ENCODE measurements around the gene ANTXR1.

ANTXR1 gene

DNA sequence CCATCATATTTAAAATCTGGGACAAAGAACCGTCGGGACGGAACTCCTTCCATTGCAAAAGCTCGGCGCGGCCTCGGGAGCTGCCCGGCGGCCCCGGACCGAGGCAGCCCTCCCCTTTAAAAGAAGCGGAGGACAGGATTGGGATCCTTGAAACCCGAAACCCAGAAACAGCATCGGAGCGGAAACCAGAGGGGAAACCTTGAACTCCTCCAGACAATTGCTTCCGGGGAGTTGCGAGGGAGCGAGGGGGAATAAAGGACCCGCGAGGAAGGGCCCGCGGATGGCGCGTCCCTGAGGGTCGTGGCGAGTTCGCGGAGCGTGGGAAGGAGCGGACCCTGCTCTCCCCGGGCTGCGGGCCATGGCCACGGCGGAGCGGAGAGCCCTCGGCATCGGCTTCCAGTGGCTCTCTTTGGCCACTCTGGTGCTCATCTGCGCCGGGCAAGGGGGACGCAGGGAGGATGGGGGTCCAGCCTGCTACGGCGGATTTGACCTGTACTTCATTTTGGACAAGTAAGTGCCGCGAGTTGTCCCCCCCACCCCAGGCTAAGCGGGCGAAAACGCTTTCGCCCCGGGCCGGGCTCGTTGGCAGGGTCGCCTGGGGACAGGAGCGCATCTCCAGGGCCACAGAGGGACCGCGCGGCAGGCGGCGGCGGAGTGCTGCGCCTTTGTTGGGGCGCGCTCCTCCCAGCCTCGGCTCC, at the start of gene ANTXR1:
ANTXR1 (plus strand) TSS at position 38 of the 698 bp plus-strand sequence; CDS start at position 359, 321 bp downstream.
- peak; percentile 9 for DNase-seq

DNA sequence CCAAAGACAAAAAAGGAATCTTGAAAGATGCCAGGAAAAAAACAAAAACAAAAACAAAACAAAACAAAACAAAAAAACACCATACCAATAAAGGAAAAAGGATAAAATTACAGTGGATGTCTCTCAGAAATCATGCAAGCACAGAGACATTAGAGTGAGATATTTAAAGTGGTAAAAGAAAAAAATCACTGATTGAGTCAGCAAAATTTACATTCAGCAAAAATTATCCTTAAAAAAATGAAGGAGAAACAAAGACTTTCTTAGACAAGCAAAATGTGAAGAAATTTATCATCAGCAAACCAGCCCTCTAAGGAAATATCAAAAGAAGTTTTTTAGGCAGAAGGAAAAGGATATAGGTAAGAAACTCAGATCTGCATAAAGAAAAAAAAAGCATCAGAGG, 48.7 kb upstream of the ANTXR1 start:
- DNase-seq = no peak

DNA sequence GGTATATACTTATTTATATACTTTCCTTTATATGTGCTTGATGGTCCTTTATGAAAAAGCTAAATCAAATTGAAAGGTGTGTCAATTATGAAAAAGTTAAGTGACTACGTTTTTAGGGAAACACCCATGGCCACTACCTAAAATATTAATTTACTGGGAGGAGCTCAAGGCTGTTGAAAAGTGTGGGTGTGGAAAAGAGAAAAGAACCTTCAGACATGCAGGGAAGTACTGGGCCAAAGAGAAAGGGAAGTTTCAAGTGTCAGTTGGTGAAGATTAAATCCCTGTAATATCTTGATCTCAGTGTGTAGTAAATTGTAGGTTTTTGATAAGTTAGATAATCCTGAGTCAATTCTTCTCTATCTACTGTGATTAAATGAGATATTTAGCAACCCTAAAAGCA, 44.8 kb upstream of the ANTXR1 start:
- DNase-seq = peak; percentile 15

DNA sequence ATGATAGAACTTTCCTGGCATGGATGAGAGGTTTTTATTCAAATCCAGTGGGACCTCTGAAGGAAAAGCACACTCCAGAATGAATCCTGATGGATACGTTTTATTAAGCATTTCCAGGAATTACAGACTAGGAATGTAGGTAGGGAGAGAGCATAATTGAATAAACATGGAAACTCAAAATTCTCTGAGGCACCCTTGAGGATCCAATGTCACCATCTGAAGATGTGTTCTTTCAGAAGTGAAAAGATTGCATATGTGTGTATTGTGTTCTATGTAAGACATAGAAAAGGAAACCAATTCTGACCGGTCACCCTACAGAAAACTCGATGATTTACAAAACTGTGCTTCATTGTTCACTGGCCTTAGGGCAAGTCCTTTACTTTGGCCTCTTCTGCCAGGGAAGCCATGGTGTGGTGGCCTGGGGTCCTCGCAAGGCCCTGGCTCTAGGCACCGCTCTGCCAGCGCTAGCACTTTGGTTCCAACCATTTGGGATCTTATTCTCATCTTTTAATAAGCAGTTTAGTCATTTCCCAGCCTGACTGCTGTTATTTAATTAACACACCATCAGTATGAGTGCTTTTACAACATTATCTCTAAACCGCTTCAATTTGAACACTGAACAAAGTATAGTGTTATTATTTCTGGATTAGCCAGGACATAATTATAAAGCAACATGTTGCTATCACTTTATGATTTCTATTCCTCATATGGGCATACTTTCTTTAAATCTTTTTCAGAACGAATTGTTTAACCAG, 43.1 kb upstream of the ANTXR1 start:
- DNase-seq = no peak

DNA sequence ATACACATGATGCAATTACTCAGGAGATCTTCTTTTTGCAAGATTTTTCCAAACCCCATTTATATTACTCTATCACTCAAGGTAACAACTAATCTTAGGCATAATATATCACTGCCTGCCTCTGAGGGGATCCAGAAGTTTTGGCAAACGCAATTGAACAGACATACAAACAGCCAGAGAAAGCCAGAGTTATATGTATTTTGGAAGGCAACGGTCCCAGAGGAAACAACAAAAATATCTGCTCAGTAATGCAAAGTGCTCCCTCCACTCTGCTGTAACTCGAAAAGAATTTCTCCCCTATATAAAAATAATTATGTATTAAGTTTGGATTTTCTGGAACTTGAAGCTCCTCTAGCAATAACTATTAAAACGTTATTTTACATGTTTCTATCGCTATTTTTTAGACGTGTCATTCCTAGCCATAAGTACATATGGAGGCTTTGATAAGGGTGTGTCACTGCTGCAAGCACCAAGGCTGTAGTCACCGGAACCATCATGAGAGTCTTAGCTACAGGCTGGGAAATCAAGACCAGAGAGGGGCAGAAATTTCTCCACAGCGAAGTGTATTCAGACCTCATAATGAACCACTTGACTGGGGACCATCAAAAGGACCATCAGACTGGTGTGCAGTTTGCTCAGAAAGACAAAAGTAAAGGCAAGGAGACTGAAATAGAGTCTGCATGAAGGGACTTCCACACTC, 42.3 kb upstream of the ANTXR1 start:
- DNase-seq = no peak

DNA sequence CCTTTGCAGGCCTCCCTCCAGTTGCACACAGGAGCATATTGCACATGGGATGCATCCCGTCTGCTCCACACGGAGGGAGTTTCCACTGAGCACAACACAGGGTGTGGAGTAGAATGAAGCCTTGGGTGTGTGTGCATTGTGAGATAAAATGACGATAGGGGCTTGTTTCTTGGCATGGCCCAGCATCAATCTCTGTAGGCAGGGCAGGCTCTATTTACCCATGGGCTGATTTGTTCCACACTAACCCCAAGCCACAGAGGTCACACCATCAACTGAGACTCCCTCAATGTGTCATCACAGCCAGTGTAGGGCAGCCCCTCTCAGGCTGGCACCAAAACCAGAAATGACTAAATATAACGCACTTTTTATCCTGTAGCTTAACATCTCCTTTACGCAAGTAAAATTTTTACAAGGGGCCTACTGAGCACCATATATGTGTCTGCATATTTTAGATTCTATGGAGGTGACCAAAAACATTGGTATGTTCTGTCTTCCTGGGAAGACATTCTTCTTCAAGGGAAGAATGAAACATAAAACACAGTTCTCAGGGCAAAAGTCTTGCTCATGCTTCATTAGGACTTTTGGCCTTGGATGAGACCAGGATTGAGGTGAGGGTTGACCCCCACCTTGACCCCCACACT, 41.3 kb upstream of the ANTXR1 start:
- no peak for DNase-seq

DNA sequence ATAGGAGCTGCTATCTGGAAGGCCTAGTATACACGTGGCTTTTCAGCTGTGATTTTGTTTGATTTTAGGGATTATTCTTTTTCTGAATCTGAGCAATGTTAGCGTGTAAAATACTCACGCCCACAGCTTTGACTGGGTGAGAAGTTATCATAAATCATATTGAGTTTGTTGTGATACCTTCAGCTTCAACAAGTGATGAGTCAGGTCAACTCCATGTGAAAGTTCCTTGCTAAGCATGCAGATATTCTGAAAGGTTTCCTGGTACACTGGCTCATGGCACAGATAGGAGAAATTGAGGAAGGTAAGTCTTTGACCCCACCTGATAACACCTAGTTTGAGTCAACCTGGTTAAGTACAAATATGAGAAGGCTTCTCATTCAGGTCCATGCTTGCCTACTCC, 38.7 kb upstream of the ANTXR1 start, which contains the start of gene GKN1:
GKN1 (plus strand) TSS at position 386 of the 400 bp plus-strand sequence. CDS start 42 bp downstream, outside the sequence.
- DNase-seq = no peak

DNA sequence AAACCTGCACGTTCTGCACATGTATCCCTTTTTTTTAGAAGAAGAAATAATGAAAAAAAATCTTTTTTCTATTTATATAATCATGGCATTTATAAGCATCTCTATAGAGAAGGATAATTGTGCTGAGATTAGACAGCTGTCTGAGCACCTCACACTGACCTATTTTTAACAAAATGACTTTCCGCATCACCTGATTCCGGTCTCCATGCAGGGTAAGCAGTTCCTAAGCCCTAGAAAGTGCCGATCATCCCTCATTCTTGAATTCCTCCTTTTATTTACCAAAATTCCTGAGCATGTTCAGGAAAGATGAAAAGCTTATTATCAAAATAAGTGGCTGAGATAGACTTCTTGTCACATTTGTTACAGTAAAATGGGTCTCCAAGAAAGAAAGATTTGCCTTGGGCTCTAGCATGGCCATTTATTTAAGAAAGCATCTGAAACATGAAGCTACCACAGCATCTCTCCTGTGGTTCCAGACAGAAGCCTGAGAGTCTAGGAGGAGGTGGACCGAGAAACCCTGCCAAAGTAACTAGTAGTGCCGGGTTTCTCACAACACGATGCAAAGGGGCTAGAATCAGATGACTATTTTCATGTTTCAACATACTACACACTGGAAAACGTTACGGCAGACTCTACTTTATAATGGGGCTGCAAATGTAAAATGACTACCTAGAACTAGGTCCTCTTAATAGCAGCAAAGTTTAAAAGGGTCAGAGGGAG, 37.9 kb upstream of the ANTXR1 start:
- DNase-seq = no peak

DNA sequence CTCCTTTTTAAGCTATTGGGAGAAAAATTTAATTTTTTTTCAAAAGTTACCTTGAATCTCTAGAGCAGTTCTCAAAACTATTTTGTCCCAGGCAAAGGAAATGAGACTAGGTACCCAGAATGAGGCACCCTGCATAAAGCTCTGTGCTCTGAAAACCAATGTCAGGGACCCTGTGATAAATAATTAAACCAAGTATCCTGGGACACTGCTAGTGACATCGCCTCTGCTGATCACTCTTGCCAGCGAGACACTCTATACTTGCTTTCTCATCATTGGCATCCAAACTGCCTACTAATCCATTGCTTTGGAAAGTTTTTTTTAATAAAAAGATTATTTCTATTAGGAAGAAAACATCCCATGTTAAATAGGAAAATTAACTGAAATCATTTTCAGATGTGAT, 37.1 kb upstream of the ANTXR1 start:
- DNase-seq = no peak

DNA sequence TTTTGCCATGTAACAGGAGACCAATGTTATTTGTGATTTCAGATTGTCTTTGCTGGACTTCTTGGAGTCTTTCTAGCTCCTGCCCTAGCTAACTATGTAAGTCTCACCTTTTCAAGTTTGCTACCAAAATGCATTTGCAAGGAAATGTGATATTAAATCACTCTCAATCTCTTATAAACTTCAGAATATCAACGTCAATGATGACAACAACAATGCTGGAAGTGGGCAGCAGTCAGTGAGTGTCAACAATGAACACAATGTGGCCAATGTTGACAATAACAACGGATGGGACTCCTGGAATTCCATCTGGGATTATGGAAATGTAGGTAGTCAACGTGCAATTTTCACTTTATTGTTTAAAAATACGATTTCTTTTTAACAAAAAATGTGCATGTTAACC, 35.5 kb upstream of the ANTXR1 start:
- no peak for DNase-seq

DNA sequence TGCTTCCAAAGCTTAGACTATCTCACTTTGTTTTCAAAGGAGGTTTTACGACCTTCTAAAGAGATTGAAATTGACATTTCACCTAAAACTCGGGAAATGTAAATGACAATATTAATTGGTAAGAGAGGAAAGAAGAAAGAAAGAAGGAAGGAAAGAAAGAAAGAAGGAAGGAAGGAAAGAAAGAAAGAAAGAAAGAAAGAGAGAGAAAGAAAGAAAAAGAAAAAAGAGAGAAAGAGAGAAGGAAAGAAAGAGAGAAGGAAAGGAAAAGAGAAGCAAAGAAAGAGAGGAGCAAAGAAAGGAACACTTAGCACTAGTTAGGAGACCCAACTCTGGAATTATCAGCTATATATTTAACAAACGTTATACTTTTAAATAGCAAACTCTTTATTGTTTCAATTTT, 34.9 kb upstream of the ANTXR1 start:
- no peak for DNase-seq

DNA sequence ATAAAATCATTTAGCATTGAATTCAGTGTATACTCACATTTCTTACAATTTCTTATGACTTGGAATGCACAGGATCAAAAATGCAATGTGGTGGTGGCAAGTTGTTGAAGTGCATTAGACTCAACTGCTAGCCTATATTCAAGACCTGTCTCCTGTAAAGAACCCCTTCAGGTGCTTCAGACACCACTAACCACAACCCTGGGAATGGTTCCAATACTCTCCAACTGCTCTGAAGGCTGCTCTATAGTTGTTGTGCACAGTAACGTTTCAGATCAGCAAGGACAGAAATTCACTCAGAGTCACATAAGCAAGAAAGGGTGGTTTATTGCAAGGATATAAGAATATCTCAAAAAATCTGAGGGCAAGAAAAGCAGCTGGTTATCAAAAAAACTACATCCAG, 32.0 kb upstream of the ANTXR1 start:
- no peak for DNase-seq

DNA sequence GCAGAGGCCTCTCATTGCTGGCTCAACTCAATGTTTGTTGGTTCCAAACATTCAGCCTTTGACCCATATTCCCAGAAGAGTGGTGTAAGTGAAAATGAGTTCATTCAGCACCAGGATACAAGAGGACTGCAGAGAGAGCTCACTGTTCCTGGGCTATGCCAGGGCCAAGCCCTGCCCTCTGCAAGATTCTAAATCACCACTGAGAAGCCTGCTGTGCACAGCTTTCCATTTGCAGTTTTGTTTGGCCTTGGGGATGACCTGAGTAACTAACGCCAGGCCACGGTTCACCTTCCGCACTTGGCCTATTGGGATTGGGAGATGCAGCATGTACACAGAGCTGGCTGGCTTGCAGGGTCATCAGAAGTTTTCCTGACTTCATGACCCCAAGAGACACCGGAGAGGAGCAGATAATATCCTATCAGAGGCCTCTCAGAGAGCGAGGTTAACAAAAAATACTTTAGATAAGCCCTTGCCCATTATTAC, 25.9 kb upstream of the ANTXR1 start:
- no peak for DNase-seq

DNA sequence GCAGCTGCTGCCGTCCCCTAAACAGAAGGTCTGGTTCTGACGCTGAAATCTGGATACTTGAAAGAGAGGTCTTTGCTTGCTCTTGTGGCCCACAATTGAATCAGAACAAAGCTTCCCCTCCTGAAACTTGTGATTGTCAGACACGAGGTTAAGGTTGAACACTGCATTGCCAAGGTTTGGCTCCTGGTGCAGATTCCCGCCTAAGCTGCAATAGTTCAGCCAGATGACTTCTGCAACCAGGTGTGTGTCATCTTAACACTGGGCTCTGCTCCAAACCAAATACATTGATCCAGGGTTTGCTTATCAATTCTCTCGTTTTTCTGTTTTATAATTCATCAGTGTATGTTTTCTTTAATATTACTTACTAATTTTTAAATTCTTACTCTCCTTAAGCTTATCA, 23.9 kb upstream of the ANTXR1 start:
- no peak for DNase-seq

DNA sequence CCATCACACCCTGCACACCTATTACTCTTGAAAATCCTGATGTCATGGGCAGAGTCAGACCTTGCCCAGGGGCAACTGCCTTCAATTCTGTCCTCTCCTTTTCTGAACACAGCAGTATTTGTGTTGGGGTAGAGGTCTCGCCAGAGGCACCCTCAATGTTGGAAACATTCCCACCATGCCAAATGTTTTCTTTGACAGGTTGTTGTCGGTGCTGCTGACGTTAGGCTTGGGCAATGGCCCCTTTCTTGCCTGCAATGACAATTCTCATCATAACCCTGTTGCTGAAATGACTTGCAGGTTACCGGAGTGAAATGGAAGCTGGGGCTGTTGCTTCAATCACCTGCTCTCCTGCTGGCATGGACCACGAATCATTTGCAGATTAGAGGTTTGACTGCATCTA, 20.6 kb upstream of the ANTXR1 start:
- no peak for DNase-seq

DNA sequence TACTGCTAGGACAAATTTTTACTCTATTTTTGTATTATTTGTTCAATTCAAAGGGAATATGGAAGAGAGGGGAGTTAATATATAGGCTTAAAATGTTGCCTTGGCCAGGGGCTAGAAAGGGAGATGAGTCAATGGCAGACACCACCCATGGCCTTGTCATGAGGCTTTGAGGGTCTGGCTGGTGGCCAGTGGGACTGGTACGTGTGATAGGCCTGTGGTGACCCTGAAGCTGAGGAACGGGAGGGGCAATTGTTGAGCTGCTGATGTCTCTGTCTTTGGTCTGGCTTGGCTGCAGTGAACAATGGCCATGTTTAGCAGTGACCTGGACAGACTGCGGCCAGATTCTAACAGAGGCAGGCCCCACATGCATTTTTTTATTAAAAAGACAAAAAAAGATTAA, 20.0 kb upstream of the ANTXR1 start:
- no peak for DNase-seq

DNA sequence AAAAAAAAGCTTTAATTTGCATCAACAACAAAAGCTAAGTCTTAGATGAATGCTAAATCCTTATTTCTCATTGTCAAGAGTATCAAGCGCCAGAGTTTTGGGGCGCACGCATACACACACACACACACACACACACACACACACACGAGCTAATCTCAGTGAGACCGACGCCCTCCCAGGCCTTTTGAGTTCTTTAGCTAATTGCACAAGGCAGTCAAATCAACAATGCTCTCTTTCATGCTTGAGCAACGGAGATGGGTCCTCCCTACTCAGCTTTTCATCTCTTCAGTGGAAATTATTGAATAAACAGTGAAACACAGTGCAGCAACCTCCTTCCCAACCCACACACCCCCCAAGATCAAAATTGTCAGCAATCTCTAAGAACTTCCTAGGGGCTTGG, 19.3 kb upstream of the ANTXR1 start:
- no peak for DNase-seq

DNA sequence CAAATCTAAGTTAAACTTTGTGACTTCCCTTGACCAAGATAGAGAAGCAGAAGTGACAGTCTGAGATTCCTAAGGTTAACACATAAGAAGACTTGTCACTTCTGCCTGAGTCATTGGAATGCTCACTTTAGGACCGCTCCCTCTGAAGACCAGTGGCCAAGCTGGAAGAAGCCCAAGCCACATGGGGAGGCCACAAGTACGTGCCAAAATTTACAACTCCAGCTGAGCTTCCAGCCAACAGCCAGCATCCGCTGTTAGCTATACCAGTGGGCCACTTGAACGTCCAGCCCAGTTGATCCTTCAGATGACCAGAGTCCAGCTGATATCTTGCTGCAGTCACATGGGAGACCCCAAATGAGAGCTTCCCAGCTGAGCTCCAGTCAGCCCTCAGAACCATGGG, 18.1 kb upstream of the ANTXR1 start:
- DNase-seq = peak; percentile 37

DNA sequence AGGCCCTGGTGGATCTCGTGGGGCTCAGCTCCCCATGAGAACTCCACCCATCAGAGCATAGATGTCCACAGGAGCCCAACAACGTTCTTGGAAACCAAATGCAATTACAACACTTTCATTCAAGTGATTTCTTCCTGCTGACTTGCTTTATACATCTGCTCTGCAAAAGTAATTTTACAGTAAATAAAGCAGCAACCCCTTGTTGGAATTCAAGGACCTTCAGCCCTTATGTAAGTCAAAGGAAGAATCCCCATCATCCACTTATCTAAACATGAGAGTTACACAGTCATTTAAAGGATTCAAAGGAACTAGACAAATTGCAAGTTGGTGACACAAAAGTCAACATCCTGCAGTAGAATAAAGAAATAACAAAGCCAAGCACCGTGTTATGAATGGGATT, 17.1 kb upstream of the ANTXR1 start:
- no peak for DNase-seq

DNA sequence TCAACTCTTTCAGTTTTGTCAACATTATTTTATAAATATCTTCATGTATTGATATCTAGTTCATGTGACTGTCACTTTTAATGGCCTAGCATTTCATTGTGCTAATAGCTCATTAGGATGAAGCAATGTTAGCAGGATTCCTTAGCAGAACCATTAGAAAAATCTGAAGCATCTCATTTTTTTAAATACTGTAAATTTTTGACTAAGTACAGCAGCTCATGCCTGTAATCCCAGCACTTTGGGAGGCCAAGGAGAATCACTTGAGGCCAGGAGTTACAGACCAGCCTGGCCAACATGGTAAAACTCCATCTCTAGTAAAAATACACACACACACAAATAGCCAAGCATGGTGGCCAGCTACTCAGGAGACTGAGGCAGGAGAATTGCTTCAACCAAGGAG, 15.6 kb upstream of the ANTXR1 start:
- DNase-seq = no peak

DNA sequence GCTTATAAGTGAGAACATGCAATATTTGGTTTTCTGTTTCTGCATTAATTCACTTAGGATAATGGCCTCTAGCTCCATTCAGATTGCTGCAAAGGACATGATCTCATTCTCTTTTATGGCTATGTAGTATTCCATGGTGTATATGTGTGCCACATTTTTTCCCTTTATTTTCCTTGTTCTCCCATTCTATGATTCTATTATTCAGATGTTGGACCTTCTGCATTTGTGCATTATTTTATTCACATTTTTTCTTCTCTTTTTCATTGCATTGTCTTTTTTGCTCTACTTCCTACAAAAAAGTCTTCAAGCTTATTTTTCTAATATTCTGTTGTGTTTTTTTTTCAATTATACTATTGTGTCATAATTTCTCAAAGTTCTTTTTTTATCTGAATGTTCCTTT, 11.1 kb upstream of the ANTXR1 start:
- DNase-seq = no peak

DNA sequence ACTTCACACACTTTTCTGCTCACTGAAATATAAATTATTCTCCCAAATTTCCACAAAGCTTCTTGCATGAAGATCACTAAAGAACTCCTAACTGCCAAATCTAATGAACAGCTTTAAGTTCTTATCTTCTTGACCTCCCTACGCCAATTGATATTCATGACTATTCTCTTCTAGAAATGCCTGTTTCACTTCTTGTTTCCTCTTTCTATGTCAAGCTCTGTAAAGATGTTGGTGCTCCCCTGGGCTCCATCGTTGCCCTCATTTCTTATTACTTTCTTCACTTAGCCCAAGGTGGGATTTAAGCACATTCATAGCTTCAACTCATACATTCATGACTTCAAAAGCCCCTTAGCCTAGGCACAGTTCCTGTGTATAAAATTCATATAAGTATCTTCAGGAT, 9.2 kb upstream of the ANTXR1 start:
- no peak for DNase-seq

DNA sequence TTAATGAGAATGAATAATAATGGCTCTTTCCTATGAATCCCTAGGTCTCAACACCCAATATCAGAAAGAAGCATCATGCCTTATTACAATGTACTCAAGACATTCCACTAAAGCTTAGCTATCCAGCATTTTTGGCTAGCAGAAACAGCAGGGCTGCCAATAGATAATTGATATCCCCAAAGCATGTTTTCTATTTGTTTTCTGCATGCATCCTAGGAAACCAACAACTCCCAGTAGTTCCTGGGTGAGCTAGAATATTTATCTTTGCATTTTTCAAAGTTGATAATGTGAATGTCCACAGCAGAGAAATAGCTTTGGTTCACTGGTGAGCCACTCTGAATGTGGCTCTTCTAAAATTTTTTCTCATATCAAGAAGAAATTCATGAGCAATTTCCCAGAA, 5.8 kb upstream of the ANTXR1 start:
- no peak for DNase-seq

All from suppressor macrophage treated with lipopolysaccharide for 4 hours (primary cell).